Measurements from ENCODE around the gene DMRTB1. TPM values are rescaled to one million over a fixed set of nuclear protein-coding genes. Genes with fewer than 3 reads are reported as not detected.

Gene DMRTB1
- total RNA-seq, 1 experiment from 2014 or later: not detected

- no TSS peak for BruUV-seq (replicated peaks)
- H3K9me3 ChIP-seq (ENCODE audit: control insufficient read depth, insufficient read depth, low read depth, low read length): no peaks in the 10 kb centered on the region
- H3K27ac ChIP-seq (ENCODE audit: low read length): no peak overlapping the region
- peaks cover 3% of the 10 kb centered on the region for H3K27me3 ChIP-seq (ENCODE audit: control insufficient read depth, insufficient read depth, low read length)
- ChIA-PET CTCF (no interaction called here), POLR2A (no interaction called here)
- in situ Hi-C loops (cut with HindIII; ENCODE audit: low pct_unique_long_range_greater_than_20kb, low sequenced_read_pairs): no loop called here
- no peaks in the 10 kb centered on the region for H3K4me1 ChIP-seq (ENCODE audit: control insufficient read depth, insufficient read depth, low read length)
- ATAC-seq: no peak
- DNase-seq (ENCODE audit: low read depth, low spot score): no peak
- intact Hi-C loops (cut with micrococcal nuclease; ENCODE audit: unreplicated experiment): no loop called here
- H3K36me3 ChIP-seq (ENCODE audit: control insufficient read depth, insufficient read depth, low read length): no peaks in the 10 kb centered on the region
- H3K4me3 ChIP-seq (ENCODE audit: low read depth in 2 of 2, low read length in 2 of 2): no peak overlapping the region
- no peak for TF ChIP-seq TCF7L2 (IDR thresholded peaks at IDR 0.05; ENCODE audit: low read depth, low read length)
- TF ChIP-seq POLR2AphosphoS5 (IDR thresholded peaks at IDR 0.05; ENCODE audit: low read depth, low read length): no peak
- TF ChIP-seq REST (IDR thresholded peaks at IDR 0.05; ENCODE audit: insufficient read depth in 1 of 2, low read depth in 2 of 2, low read length in 1 of 2): no peak
Measured at GRCh38 chr1:53438427-53439336, 20.5 kb upstream of the DMRTB1 start.

DNA sequence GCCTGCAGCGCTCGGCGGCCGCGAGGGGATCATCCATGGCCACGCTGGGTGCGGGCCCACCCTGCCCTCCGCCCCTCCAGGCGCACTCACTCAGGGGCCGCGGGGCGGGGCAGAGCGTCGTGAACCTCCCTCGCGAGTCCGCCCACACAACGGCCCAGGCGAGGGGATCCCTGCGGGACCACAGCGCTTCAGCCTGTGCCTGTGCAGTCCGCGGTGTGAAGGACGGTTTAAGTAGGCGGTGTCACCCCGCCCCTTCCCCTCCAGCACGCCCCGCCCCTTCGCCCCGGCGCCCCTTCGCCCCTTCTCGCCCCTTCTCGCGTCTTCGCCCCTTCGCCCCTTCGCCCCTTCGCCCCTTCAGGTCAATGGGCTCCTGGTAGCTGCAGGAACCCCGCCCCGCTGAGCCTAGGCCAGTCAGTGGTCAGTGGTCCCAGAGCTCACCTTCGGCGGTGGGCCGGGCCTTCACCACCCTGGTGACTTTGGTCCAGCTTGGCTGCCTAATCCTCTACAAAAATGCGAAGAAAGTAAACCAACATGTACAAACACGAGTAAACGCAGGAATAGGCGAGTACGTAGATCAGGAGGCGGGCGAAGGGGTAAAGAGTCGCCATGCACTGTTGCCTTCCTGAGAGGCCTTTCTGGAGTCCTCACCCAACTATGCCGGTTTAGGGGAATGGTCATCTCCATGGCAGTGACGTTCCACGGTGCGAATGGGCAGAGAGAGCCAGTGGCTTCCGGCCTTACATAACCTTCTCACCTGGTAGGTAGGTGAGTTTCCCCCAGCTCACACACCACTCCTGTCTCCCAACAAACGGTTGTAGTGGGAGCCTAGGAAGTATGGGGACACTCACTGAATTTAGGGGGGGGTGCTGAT, 19.6 kb upstream of the DMRTB1 start:
- Histone ChIP-seq H3K27ac (ENCODE audit: low read length) (no peak overlapping the region), H3K27me3 (ENCODE audit: control insufficient read depth, insufficient read depth, low read length) (peaks cover 3% of the 10 kb centered on the region), H3K4me1 (ENCODE audit: control insufficient read depth, insufficient read depth, low read length) (no peaks in the 10 kb centered on the region), H3K36me3 (ENCODE audit: control insufficient read depth, insufficient read depth, low read length) (no peaks in the 10 kb centered on the region), H3K4me3 (ENCODE audit: low read depth in 2 of 2, low read length in 2 of 2) (no peak overlapping the region), H3K9me3 (ENCODE audit: control insufficient read depth, insufficient read depth, low read depth, low read length) (no peaks in the 10 kb centered on the region)
- intact Hi-C loops (cut with micrococcal nuclease; ENCODE audit: unreplicated experiment): no loop called here
- no peak for ATAC-seq
- POLR2A ChIA-PET: no interaction called here
- CTCF ChIA-PET: no interaction called here
- no peak for TF ChIP-seq SIN3A (IDR thresholded peaks at IDR 0.05; ENCODE audit: borderline replicate concordance, insufficient read depth, low read depth, low read length)
- TF ChIP-seq TCF7L2 (IDR thresholded peaks at IDR 0.05; ENCODE audit: low read depth, low read length): no peak
- no peak for TF ChIP-seq POLR2AphosphoS5 (IDR thresholded peaks at IDR 0.05; ENCODE audit: low read depth, low read length)
- no peak for TF ChIP-seq CTCF (IDR thresholded peaks at IDR 0.05)
- no peak for TF ChIP-seq REST (IDR thresholded peaks at IDR 0.05; ENCODE audit: insufficient read depth in 1 of 2, low read depth in 2 of 2, low read length in 1 of 2)
- in situ Hi-C loops (cut with HindIII; ENCODE audit: low pct_unique_long_range_greater_than_20kb, low sequenced_read_pairs): no loop called here
- no peak for DNase-seq (ENCODE audit: low read depth, low spot score)
- BruUV-seq (replicated peaks): no TSS peak
